Activated CD4-positive, alpha-beta T cell treated with anti-CD3 and anti-CD28 coated beads for 1 hour (primary cell): ENCODE measurements around the gene ATP8B2.
"Not testable (repeated sequence)": the region's sequence is repeated elsewhere in the genome, so short reads cannot be mapped to it uniquely, and the experiment has no call there.

Experiments
- DNase-seq: peaks from one replicate; pipeline ENCODE4 v3.0.0-alpha.2; 2020

Gene ATP8B2

GRCh38 chr1:154325583-154326545, 539 bp downstream of the ATP8B2 start:
- no peak for DNase-seq

- DNase-seq = no peak
Observed at GRCh38 chr1:154326546-154327465, 1.5 kb downstream of the ATP8B2 start.

- no peak for DNase-seq
Observed at GRCh38 chr1:154327466-154328317, 2.4 kb downstream of the ATP8B2 start.

GRCh38 chr1:154328318-154329151, 3.2 kb downstream of the ATP8B2 start:
- peak; percentile 81 for DNase-seq

- DNase-seq = no peak
Observed at GRCh38 chr1:154329152-154329521, 3.8 kb downstream of the ATP8B2 start.

- no peak for DNase-seq
Observed at GRCh38 chr1:154329551-154330131, 4.3 kb downstream of the ATP8B2 start.

GRCh38 chr1:154330669-154331068, 5.3 kb downstream of the ATP8B2 start:
- no peak for DNase-seq

- no peak for DNase-seq
Observed at GRCh38 chr1:154334079-154335024, 9.0 kb downstream of the ATP8B2 start.

GRCh38 chr1:154335025-154335714, 9.8 kb downstream of the ATP8B2 start:
- DNase-seq = peak; percentile 85

GRCh38 chr1:154337253-154337894, 12.0 kb downstream of the ATP8B2 start:
- no peak for DNase-seq

GRCh38 chr1:154338875-154339274, 13.6 kb downstream of the ATP8B2 start:
- DNase-seq = no peak

- not testable (repeated sequence) for DNase-seq
Observed at GRCh38 chr1:154341366-154341765, 16.0 kb downstream of the ATP8B2 start.

GRCh38 chr1:154342132-154342531, 16.8 kb downstream of the ATP8B2 start:
- DNase-seq = no peak

- peak; percentile 58 for DNase-seq
Observed at GRCh38 chr1:154342836-154343472, 17.6 kb downstream of the ATP8B2 start.

GRCh38 chr1:154344977-154345837, 19.9 kb downstream of the ATP8B2 start:
- peak; percentile 58 for DNase-seq

GRCh38 chr1:154346276-154346917, 21.1 kb downstream of the ATP8B2 start:
- DNase-seq = no peak

GRCh38 chr1:154347961-154348360, 22.6 kb downstream of the ATP8B2 start:
- DNase-seq = no peak
